OCI-LY3 (cell line): ENCODE measurements around the gene SHBG.

ENCODE experiments used
- EZH2phosphoT487 ChIP-seq: fragments of 200-600 bp; shearing (Covaris generic); IDR thresholded peaks from 2 replicates; pipeline ENCODE4 v1.6.1; 2018; ENCODE audit warnings: antibody characterized with exemption, mixed run types, low read depth
- TF ChIP-seq, protein P1 (sequence below): fragments of 200-600, 300-600 bp; sonication (generic); IDR thresholded peaks from 2 replicates; pipeline ENCODE4 v1.5.1; 2014; ENCODE audit warnings: antibody characterized with exemption, low read length, low read depth

DNA sequence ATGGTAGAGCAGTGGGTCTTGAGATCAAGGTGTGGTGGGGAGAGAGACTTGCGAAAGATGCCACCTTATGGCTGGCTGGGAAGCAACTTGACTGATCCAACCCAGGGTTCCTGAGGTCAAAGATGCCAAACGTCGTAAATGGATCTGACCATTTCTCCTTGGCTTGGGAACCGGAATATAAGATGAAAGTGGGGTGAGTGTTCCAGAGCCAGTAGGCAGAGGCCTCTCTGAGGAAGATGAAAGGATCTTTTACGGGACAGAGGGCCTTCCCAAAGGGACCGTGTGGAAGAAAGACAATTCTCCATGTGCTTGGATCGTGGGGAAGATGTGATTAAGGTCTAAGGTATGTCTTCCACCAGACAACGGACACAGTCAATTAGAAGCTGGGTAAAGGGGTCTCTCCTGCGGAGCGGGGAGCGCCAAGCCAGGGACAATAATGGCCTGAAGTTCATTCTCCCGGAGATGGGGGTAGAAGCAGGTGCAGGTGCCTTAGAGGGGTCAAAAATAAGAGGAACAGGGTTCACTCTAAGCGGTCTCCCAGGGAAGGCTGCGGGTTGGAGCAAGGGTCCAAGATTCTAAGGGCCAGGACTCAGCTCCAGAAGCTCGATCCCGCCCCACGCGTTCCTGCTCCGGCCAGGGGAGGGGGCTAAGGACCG, 16.0 kb upstream of the SHBG start:
- TF ChIP-seq, protein P1, sequence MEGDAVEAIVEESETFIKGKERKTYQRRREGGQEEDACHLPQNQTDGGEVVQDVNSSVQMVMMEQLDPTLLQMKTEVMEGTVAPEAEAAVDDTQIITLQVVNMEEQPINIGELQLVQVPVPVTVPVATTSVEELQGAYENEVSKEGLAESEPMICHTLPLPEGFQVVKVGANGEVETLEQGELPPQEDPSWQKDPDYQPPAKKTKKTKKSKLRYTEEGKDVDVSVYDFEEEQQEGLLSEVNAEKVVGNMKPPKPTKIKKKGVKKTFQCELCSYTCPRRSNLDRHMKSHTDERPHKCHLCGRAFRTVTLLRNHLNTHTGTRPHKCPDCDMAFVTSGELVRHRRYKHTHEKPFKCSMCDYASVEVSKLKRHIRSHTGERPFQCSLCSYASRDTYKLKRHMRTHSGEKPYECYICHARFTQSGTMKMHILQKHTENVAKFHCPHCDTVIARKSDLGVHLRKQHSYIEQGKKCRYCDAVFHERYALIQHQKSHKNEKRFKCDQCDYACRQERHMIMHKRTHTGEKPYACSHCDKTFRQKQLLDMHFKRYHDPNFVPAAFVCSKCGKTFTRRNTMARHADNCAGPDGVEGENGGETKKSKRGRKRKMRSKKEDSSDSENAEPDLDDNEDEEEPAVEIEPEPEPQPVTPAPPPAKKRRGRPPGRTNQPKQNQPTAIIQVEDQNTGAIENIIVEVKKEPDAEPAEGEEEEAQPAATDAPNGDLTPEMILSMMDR, result no peak
- no peak for TF ChIP-seq EZH2phosphoT487
